ENCODE results near the gene AEBP2. TPM values are rescaled to one million over a fixed set of nuclear protein-coding genes. Genes with fewer than 3 reads are reported as not detected.

AEBP2 gene
- total RNA-seq, 2 experiments from 2014 or later, result 42.9 to 44.8 TPM

GRCh38 chr12:19402211-19402610 is 37.1 kb upstream of the AEBP2 start:
- peaks cover 19% of the 10 kb centered on the region for H3K4me1 ChIP-seq (ENCODE audit: insufficient read depth, low read length)
- H3K9me3 ChIP-seq (ENCODE audit: control insufficient read depth in 1 of 2, insufficient read depth in 1 of 2, low read length in 2 of 2), result peaks cover 0 to 25% of the 10 kb centered on the region in 2 experiments
- H3K36me3 ChIP-seq (ENCODE audit: insufficient read depth, low read length), result no peaks in the 10 kb centered on the region
- CTCF ChIA-PET, result no interaction called here
- H3K36me3 Mint-ChIP-seq (ENCODE audit: low read depth), result no peaks in the 10 kb centered on the region
- H3K4me3 Mint-ChIP-seq, result no peak overlapping the region
- H3K27me3 ChIP-seq (ENCODE audit: control insufficient read depth in 1 of 2, insufficient read depth in 2 of 2, low read length in 2 of 2), result no peaks in the 10 kb centered on the region
- ATAC-seq (ENCODE audit: poor library complexity) (no peak), DNase-seq (no peak)
- intact Hi-C loops (cut with DNase I, micrococcal nuclease), result no loop called here
- H3K9me3 Mint-ChIP-seq, result no peaks in the 10 kb centered on the region
- no peak overlapping the region for H3K27ac ChIP-seq (ENCODE audit: low read depth in 1 of 2, low read length in 2 of 2)
- TF ChIP-seq CTCF (IDR thresholded peaks at IDR 0.05), result no peak
- H3K27ac Mint-ChIP-seq, result no peak overlapping the region
- POLR2A ChIA-PET, result interaction anchor here (0.5 kb wide), 1 partner anchor 50 kb away, joined by 3 read pairs; no protein-coding TSS in a partner anchor
- no peak overlapping the region for H3K4me3 ChIP-seq (ENCODE audit: low read length)
- peaks cover 9% of the 10 kb centered on the region for H3K4me1 Mint-ChIP-seq (ENCODE audit: low read depth)
- H3K27me3 Mint-ChIP-seq, result no peaks in the 10 kb centered on the region

GRCh38 chr12:19402743-19403431 is 36.4 kb upstream of the AEBP2 start:
- POLR2A ChIA-PET, result interaction anchor here (0.5 kb wide), 1 partner anchor 51 kb away, joined by 3 read pairs; no protein-coding TSS in a partner anchor
- no peaks in the 10 kb centered on the region for H3K36me3 Mint-ChIP-seq (ENCODE audit: low read depth)
- Histone ChIP-seq H3K27ac (ENCODE audit: low read depth in 1 of 2, low read length in 2 of 2) (no peak overlapping the region), H3K4me3 (ENCODE audit: low read length) (no peak overlapping the region), H3K9me3 (ENCODE audit: control insufficient read depth in 1 of 2, insufficient read depth in 1 of 2, low read length in 2 of 2) (peaks cover 0 to 25% of the 10 kb centered on the region in 2 experiments), H3K27me3 (ENCODE audit: control insufficient read depth in 1 of 2, insufficient read depth in 2 of 2, low read length in 2 of 2) (no peaks in the 10 kb centered on the region), H3K4me1 (ENCODE audit: insufficient read depth, low read length) (peaks cover 19% of the 10 kb centered on the region), H3K36me3 (ENCODE audit: insufficient read depth, low read length) (no peaks in the 10 kb centered on the region)
- DNase-seq (no peak), ATAC-seq (ENCODE audit: poor library complexity) (no peak)
- no peak for TF ChIP-seq CTCF (IDR thresholded peaks at IDR 0.05)
- H3K9me3 Mint-ChIP-seq, result no peaks in the 10 kb centered on the region
- intact Hi-C loops (cut with DNase I, micrococcal nuclease), result no loop called here
- H3K27me3 Mint-ChIP-seq, result no peaks in the 10 kb centered on the region
- no peak overlapping the region for H3K27ac Mint-ChIP-seq
- peaks cover 9% of the 10 kb centered on the region for H3K4me1 Mint-ChIP-seq (ENCODE audit: low read depth)
- CTCF ChIA-PET, result no interaction called here
- no peak overlapping the region for H3K4me3 Mint-ChIP-seq

GRCh38 chr12:19404242-19404880 is 34.9 kb upstream of the AEBP2 start:
- Mint-ChIP-seq H3K4me1 (ENCODE audit: low read depth) (peaks cover 9% of the 10 kb centered on the region), H3K36me3 (ENCODE audit: low read depth) (no peaks in the 10 kb centered on the region), H3K27ac (peak overlapping the region; percentile 6), H3K27me3 (no peaks in the 10 kb centered on the region), H3K4me3 (peak overlapping the region; percentile 30), H3K9me3 (no peaks in the 10 kb centered on the region)
- Histone ChIP-seq H3K9me3 (ENCODE audit: control insufficient read depth in 1 of 2, insufficient read depth in 1 of 2, low read length in 2 of 2) (peaks cover 0 to 22% of the 10 kb centered on the region in 2 experiments), H3K4me1 (ENCODE audit: insufficient read depth, low read length) (peaks cover 19% of the 10 kb centered on the region), H3K27ac (ENCODE audit: low read depth in 1 of 2, low read length in 2 of 2) (peak overlapping the region in 1 of 2 donors; percentile 45), H3K27me3 (ENCODE audit: control insufficient read depth in 1 of 2, insufficient read depth in 2 of 2, low read length in 2 of 2) (no peaks in the 10 kb centered on the region), H3K4me3 (ENCODE audit: low read length) (peak overlapping the region; percentile 20), H3K36me3 (ENCODE audit: insufficient read depth, low read length) (no peaks in the 10 kb centered on the region)
- POLR2A ChIA-PET, result no interaction called here
- intact Hi-C loops (cut with DNase I, micrococcal nuclease), result no loop called here
- ATAC-seq (ENCODE audit: poor library complexity), result peak; percentile 43
- CTCF ChIA-PET, result no interaction called here
- TF ChIP-seq CTCF (IDR thresholded peaks at IDR 0.05), result no peak
- DNase-seq, result peak in 5 of 14 experiments; percentile 13 to 68 (median 23)

Measured in CD4-positive, alpha-beta T cell (primary cell).